Renal cortex interstitium (tissue), 11 donors: ENCODE data around the gene ACSM6. TPM values are rescaled to one million over a fixed set of nuclear protein-coding genes. Genes with fewer than 3 reads are reported as not detected.
"Not testable (repeated sequence)": the region's sequence is repeated elsewhere in the genome, so short reads cannot be mapped to it uniquely, and the experiment has no call there.

Experiments
- DNase-seq, 11 donors: peaks; one replicate each; pipeline ENCODE4 v3.0.0-alpha.2; 2013; ENCODE audit warnings: low read depth in 9 of 11, low spot score in 4 of 11; ENCODE audit errors: extremely low read depth in 1 of 11
- polyA plus RNA-seq, 3 donors: library from polyadenylated mRNA; unstranded; fragments of 120-200 nt; gene quantifications; one replicate each; pipeline ENCODE4 v1.2.1, GENCODE V29; 2013; ENCODE audit not compliant: insufficient read length in 3 of 3

Gene ACSM6
- polyA plus RNA-seq, 3 donors: 0.14 to 0.33 (median 0.17) TPM

GRCh38 chr10:95209509-95210127 is 15.6 kb downstream of the ACSM6 start:
- DNase-seq: no peak

GRCh38 chr10:95211606-95212279 is 17.7 kb downstream of the ACSM6 start:
- no peak for DNase-seq

- no peak for DNase-seq
Observed at GRCh38 chr10:95214369-95214768, 20.3 kb downstream of the ACSM6 start.

GRCh38 chr10:95214793-95215192 is 20.8 kb downstream of the ACSM6 start:
- no peak for DNase-seq

GRCh38 chr10:95217476-95217875 is 23.4 kb downstream of the ACSM6 start:
- DNase-seq: no peak

DNA sequence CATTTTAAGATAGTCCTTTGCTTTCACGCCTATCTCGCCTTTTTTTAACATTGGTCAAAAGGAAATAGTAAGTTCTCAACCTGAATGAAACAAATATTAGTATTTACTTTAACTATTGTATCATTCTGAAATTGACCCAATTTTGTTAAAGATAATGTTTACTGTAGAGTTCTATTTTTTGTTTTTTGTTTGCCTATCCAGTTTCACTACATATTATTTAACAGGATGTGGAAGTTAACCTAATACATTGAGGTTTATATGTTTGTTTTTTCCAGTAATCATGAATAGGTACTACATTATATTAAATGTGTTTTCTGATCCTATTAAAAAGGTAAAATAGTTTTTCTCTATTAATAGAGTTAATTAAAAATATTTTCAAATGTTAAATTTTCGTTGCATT is 26.5 kb downstream of the ACSM6 start:
- no peak for DNase-seq

- DNase-seq: no peak
Observed at GRCh38 chr10:95221124-95221523, 27.1 kb downstream of the ACSM6 start.

DNA sequence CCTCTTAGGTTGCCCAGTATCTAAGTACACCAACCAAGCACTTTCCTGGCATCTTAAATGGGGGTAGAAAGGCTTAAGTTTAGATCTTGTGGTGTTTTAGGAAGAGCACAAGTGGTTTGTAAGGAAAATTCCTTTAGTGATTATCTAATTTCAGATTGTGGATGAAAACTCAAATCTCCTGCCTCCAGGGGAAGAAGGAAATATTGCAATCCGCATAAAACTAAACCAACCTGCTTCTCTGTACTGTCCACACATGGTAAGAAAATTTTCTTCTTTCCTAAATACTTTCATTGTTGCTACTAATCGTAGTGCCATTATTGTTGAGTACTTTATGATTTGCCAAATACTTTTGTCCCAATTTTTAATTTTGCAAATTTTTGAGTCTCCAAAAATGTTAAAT is 31.1 kb downstream of the ACSM6 start:
- no peak for DNase-seq

GRCh38 chr10:95228934-95229723 is 35.1 kb downstream of the ACSM6 start:
- DNase-seq: not testable (repeated sequence)

- no peak for DNase-seq
Observed at GRCh38 chr10:95229724-95230627, 35.9 kb downstream of the ACSM6 start.

- peak in 5 of 11 donors; percentile 30 to 42 (median 32) for DNase-seq
Observed at GRCh38 chr10:95230677-95231586, 36.9 kb downstream of the ACSM6 start.

GRCh38 chr10:95233377-95234034 is 39.5 kb downstream of the ACSM6 start:
- DNase-seq: no peak

GRCh38 chr10:95234951-95235350 is 40.9 kb downstream of the ACSM6 start:
- no peak for DNase-seq

DNA sequence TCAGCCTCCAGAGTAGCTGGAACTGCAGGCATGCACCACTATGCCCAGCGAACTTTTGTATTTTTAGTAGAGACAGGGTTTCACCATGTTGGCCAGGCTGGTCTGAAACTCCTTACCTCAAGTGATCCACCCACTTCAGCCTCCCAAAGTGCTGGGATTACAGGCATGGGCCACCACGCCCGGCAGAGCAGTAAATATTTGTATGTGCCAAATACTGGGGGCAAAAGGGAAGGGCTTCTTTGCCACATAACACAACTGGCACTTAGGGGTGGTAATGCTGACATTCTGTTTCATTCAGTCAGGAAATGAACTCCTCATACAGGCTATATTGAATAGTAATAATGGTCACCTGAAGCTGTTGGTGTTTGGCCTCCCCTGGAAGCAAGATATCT is 41.6 kb downstream of the ACSM6 start:
- no peak for DNase-seq

DNA sequence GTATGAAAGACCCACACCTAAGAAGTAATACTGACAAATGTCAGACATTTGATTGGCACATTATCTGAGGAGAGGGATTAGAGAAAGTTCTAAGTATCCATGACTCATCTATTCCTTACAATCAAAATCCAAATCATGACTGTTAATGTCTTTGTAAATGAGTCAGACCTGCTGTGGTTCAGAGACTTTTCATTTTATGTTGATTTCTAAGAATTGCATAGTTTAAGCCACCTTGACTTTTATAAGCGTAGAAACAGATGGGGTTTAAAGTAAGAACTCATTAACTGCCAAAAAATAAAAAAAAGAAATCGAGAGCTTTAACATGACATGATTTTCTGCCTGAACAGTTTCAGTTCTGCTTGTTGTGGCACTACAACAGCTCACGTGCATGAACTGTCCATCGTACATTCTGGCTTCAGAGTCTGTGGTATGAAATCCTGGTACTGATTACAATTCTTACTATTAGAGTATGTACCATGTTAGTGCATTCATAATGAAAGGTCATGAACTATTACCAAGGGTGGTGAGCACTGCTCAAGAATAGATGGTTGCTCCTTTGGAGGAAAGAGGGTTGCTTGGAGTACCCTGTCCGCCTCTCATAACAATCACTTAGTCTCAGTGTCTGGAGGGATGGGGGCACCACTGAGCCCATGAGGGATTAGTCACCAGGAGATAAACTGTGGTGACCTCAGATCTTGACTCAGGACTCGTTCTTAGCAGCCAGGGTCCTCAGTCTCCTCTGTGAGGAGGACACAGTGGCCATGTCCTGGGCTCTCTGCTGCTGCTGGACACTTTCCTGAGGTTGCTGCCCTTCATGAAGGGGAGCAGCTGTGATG is 42.2 kb downstream of the ACSM6 start:
- DNase-seq: no peak

DNA sequence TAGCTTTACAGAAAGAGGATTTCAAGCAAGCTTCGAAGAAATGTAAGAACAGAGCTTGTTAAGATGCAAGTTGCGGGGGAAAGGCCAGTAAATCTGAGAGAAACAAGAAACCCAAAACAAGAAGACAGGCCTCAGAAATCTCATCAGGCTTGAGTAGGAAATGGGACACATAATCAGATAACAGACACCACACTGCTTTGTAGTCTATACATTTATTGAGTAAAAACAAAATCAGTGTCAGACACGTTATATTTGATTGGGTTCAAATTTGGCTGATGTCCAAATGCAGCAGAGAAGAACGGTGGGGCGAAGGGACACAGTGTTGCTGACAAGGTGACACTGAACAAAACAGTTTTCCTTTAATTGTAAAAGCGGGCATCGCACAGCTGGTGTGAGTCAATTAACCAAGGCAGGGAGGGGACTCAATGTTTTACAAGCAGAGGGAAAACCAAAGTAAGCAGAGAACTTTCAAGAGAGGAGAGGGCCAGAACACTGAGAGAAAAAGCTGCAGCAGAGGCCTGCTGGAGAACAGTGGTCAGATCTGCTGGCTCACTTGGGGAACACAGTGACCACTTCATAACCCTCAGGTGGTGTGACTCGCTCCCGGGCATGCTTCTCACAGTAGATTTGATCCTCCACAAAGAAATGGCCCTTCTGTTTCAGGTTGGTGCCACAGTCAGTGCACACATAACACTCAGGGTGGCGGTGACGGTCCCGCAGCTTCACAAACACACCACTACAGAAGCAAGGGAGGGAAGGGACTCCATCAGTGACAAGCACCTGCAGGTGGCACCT is 43.5 kb downstream of the ACSM6 start:
- DNase-seq: no peak
